ENCODE data around the gene ARSA. TPM values are rescaled to one million over a fixed set of nuclear protein-coding genes. Genes with fewer than 3 reads are reported as not detected.

The ARSA gene
- total and polyA plus RNA-seq, 2 of the 13 experiments (the other 11 are each of a cell fraction or from before 2014, with no cell fraction given) = 9.0 to 11.5 TPM

GRCh38 chr22:50626850-50627641, 906 bp downstream of the ARSA start (continued):
- no peak for TF ChIP-seq MNT (IDR thresholded peaks at IDR 0.05)

GRCh38 chr22:50626314-50626849, 1.6 kb downstream of the ARSA start:
- H3K36me3 ChIP-seq (replicated peaks in 1 of 2; ENCODE audit: control insufficient read depth in 1 of 2, insufficient read depth in 2 of 2, low read length in 2 of 2) = no peaks in the 10 kb centered on the region
- no peak overlapping the region for H2AFZ ChIP-seq (ENCODE audit: low read length)
- in situ Hi-C loops (cut with HindIII; ENCODE audit: extremely low pct_ligation_motif_present, low pct_unique_long_range_greater_than_20kb) = loop anchor here (5.0 kb wide), 1 partner anchor 71 kb away; no protein-coding TSS in a partner anchor
- peaks cover 56% of the 10 kb centered on the region for H3K4me1 ChIP-seq (ENCODE audit: insufficient read depth, low read length)
- intact Hi-C loops (cut with micrococcal nuclease; ENCODE audit: unreplicated experiment) = no loop called here
- no peak for FAIRE-seq
- DNase-seq (ENCODE audit: low spot score) = no peak
- BruUV-seq (replicated peaks) = no TSS peak
- no peaks in the 10 kb centered on the region for H4K20me1 ChIP-seq (ENCODE audit: insufficient read depth, low read length)
- H3K4me2 ChIP-seq (ENCODE audit: low read depth, low read length) = peak overlapping the region; percentile 90
- CTCF ChIA-PET (ENCODE audit: low intra/inter-chr PET ratio, low total read pairs) = interaction anchor here (1.1 kb wide), 1 partner anchor 65 kb away, joined by 5 read pairs; no protein-coding TSS in a partner anchor
- H3K4me3 ChIP-seq (replicated peaks in 1 of 3; ENCODE audit: insufficient read depth in 1 of 3, low read depth in 2 of 3, low read length in 3 of 3) = peak overlapping the region in 1 of 3 experiments; percentile 88; a peak in 1 of 6 replicates
- H3K27me3 ChIP-seq (ENCODE audit: control insufficient read depth in 1 of 2, insufficient read depth in 2 of 2, low read length in 2 of 2) = no peaks in the 10 kb centered on the region; a peak in 1 of 5 replicates
- no peaks in the 10 kb centered on the region for H3K9me3 ChIP-seq (ENCODE audit: low read length)
- no peak for ATAC-seq
- no peak overlapping the region for H3K9ac ChIP-seq (ENCODE audit: insufficient read depth, low read depth, low read length)
- peaks cover 4% of the 10 kb centered on the region for H3K79me2 ChIP-seq (ENCODE audit: insufficient read depth, low read length)
- TF ChIP-seq ZFP82 (CRISPR knock-in tag; IDR thresholded peaks at IDR 0.05; ENCODE audit: borderline replicate concordance) (no peak), ZNF510 (CRISPR knock-in tag; IDR thresholded peaks at IDR 0.05; ENCODE audit: low read depth) (no peak), HMGA1 (CRISPR knock-in tag; conservative IDR thresholded peaks at IDR 0.05) (no peak), GLI4 (CRISPR knock-in tag; IDR thresholded peaks at IDR 0.05; ENCODE audit: borderline replicate concordance) (no peak), ZNF451 (CRISPR knock-in tag; IDR thresholded peaks at IDR 0.05) (no peak), GATAD1 (CRISPR knock-in tag; IDR thresholded peaks at IDR 0.05) (no peak), ZNF282 (IDR thresholded peaks at IDR 0.05; ENCODE audit: partially characterized antibody) (no peak)
- WGBS (ENCODE audit: low lambda C conversion rate) = 95% methylated on average over 5 of the region's 12 CpGs
- POLR2A ChIA-PET = interaction anchor here (1.4 to 4.2 kb wide), 2 partner anchors 14 to 73 kb away, joined by 5 to 56 read pairs; no protein-coding TSS in a partner anchor
- no peak overlapping the region for H3K27ac ChIP-seq (ENCODE audit: extremely low read length, insufficient read depth, low read length)

All from HepG2 (cell line).